ENCODE results near the gene ITGA7.

The ITGA7 gene

DNA sequence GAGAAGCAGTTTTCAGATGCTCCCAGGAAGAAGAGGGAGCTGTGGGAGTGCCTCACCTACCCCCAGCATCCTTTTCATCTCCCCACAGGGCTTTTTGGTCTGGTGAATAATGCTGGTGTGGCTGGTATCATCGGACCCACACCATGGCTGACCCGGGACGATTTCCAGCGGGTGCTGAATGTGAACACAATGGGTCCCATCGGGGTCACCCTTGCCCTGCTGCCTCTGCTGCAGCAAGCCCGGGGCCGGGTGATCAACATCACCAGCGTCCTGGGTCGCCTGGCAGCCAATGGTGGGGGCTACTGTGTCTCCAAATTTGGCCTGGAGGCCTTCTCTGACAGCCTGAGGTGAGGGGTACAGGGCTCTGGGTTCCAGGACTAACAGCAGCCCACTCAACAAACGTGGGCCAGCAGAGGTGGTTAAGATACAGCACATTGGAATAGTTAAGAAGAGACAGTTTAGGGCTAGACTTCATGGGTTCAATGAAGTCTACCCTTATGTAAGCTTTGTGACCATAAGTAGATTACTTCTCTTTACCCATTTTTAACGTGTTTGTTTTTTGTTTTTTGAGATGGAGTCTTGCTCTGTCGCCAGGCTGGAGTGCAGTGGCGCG lies 14.0 kb upstream of the ITGA7 start:
- H3K23ac ChIP-seq (ENCODE audit: low read length), result no peak overlapping the region
- no peak overlapping the region for H3K27ac ChIP-seq (ENCODE audit: low read depth, low read length)
- DNase-seq, result no peak
- no CpG with 5 or more reads among the region's 14 CpGs for whole genome bisulfite sequencing (ENCODE audit: extremely low coverage, insufficient coverage, low lambda C conversion rate)
- peaks cover 4% of the 10 kb centered on the region for H3K79me1 ChIP-seq (ENCODE audit: low read length)
- H2AK5ac ChIP-seq (ENCODE audit: low read length), result no peak overlapping the region
- no peak overlapping the region for H2BK15ac ChIP-seq (replicated peaks; ENCODE audit: low read depth)
- H3K4ac ChIP-seq (ENCODE audit: low read depth, low read length), result no peak overlapping the region
- H3K56ac ChIP-seq (ENCODE audit: low read length), result no peak overlapping the region
- H3K79me2 ChIP-seq (ENCODE audit: control insufficient read depth, insufficient read depth, low read length), result peaks cover 2% of the 10 kb centered on the region
- no peak overlapping the region for H3K9ac ChIP-seq (ENCODE audit: low read length)
- no peak overlapping the region for H2BK5ac ChIP-seq (ENCODE audit: low read length)
- no peaks in the 10 kb centered on the region for H3K27me3 ChIP-seq (ENCODE audit: insufficient read depth, low read length, poor library complexity)
- no peak overlapping the region for H4K8ac ChIP-seq (ENCODE audit: low read depth, low read length)
- H3K18ac ChIP-seq (ENCODE audit: low read length), result no peak overlapping the region
- H3K36me3 ChIP-seq (ENCODE audit: control insufficient read depth, insufficient read depth, low read length), result peaks cover 8% of the 10 kb centered on the region
- H4K5ac ChIP-seq (ENCODE audit: low read length), result no peak overlapping the region
- H3K4me2 ChIP-seq (ENCODE audit: low read length), result no peak overlapping the region
- peaks cover 14% of the 10 kb centered on the region for H3K4me1 ChIP-seq (ENCODE audit: control insufficient read depth, low read depth, low read length)
- H2BK120ac ChIP-seq (ENCODE audit: low read depth, low read length), result no peak overlapping the region
- no peak overlapping the region for H3K4me3 ChIP-seq (ENCODE audit: low read length)

DNA sequence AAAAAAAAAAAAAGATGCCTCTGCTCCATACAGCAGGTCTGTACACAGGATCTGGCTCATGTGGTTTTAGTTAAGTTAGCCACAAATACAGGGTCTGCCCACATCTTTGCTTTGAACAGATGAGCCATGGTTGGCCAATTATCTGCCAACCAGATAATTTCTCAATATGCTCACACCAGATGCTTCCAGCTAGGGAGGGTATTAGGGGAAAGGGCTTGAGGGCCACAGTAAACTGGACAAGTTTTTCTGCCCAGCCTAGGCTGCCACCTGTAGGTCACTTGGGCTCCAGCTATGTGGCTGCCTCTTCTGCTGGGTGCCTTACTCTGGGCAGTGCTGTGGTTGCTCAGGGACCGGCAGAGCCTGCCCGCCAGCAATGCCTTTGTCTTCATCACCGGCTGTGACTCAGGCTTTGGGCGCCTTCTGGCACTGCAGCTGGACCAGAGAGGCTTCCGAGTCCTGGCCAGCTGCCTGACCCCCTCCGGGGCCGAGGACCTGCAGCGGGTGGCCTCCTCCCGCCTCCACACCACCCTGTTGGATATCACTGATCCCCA lies 13.3 kb upstream of the ITGA7 start:
- WGBS (ENCODE audit: extremely low coverage, insufficient coverage, low lambda C conversion rate), result no CpG with 5 or more reads among the region's 9 CpGs
- H3K27ac ChIP-seq (ENCODE audit: low read depth, low read length), result no peak overlapping the region
- H3K4me1 ChIP-seq (ENCODE audit: control insufficient read depth, low read depth, low read length), result peaks cover 14% of the 10 kb centered on the region

DNA sequence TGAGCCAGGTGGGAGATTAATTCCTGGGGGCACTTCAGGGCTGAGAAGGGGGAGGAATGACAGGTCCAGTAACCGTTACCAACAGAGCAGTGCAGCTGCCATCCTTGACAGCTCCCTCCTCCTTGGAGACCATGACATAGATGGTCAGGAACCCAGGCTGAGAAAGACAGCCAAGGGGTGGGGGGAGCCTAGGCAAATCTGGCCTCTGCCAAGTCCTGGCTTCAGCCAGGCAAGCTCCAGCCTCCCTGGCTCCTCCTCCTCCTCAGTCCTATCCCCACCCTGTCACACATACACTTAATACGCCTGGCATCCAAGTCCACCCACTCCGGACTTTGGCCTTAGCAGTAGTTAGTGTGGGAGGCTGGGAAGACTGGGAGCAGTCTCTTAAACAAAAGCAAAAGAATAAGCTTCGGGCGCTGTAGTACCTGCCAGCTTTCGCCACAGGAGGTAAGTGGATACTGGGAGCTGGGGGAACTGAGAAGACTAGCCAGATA lies 12.4 kb upstream of the ITGA7 start, which contains the start of gene RDH5:
Gene RDH5, plus strand, starts transcription at position 323 of the 494 bp plus-strand sequence. CDS start 792 bp downstream, outside the sequence.
- no peaks in the 10 kb centered on the region for H3K79me1 ChIP-seq (ENCODE audit: low read length)
- H4K5ac ChIP-seq (ENCODE audit: low read length), result no peak within 1 kb of the TSS
- H2BK15ac ChIP-seq (replicated peaks; ENCODE audit: low read depth), result no peak within 1 kb of the TSS
- no peak for DNase-seq
- H3K36me3 ChIP-seq (ENCODE audit: control insufficient read depth, insufficient read depth, low read length), result peaks cover 5% of the 10 kb centered on the region
- H3K4ac ChIP-seq (ENCODE audit: low read depth, low read length), result no peak within 1 kb of the TSS
- H3K23ac ChIP-seq (ENCODE audit: low read length), result no peak within 1 kb of the TSS
- H2BK120ac ChIP-seq (ENCODE audit: low read depth, low read length), result no peak within 1 kb of the TSS
- H2BK5ac ChIP-seq (ENCODE audit: low read length), result no peak within 1 kb of the TSS
- H3K27me3 ChIP-seq (ENCODE audit: insufficient read depth, low read length, poor library complexity), result no peaks in the 10 kb centered on the region
- no peak within 1 kb of the TSS for H3K4me2 ChIP-seq (ENCODE audit: low read length)
- H3K4me1 ChIP-seq (ENCODE audit: control insufficient read depth, low read depth, low read length), result peaks cover 17% of the 10 kb centered on the region
- no peak within 1 kb of the TSS for H3K27ac ChIP-seq (ENCODE audit: low read depth, low read length)
- no peak within 1 kb of the TSS for H2AK5ac ChIP-seq (ENCODE audit: low read length)
- H3K18ac ChIP-seq (ENCODE audit: low read length), result no peak within 1 kb of the TSS
- no peak within 1 kb of the TSS for H3K4me3 ChIP-seq (ENCODE audit: low read length)
- H4K8ac ChIP-seq (ENCODE audit: low read depth, low read length), result no peak within 1 kb of the TSS
- H3K56ac ChIP-seq (ENCODE audit: low read length), result no peak within 1 kb of the TSS
- no peaks in the 10 kb centered on the region for H3K79me2 ChIP-seq (ENCODE audit: control insufficient read depth, insufficient read depth, low read length)
- no peak within 1 kb of the TSS for H3K9ac ChIP-seq (ENCODE audit: low read length)
- no CpG with 5 or more reads among the region's 6 CpGs for WGBS (ENCODE audit: extremely low coverage, insufficient coverage, low lambda C conversion rate)

More for the DNA sequence above, 13.3 kb upstream of the ITGA7 start:
- no peak overlapping the region for H3K9ac ChIP-seq (ENCODE audit: low read length)
- no peak for DNase-seq
- H2BK15ac ChIP-seq (replicated peaks; ENCODE audit: low read depth), result no peak overlapping the region
- peaks cover 5% of the 10 kb centered on the region for H3K36me3 ChIP-seq (ENCODE audit: control insufficient read depth, insufficient read depth, low read length)
- H3K27me3 ChIP-seq (ENCODE audit: insufficient read depth, low read length, poor library complexity), result no peaks in the 10 kb centered on the region
- no peak overlapping the region for H2BK120ac ChIP-seq (ENCODE audit: low read depth, low read length)
- no peak overlapping the region for H2AK5ac ChIP-seq (ENCODE audit: low read length)
- H3K4ac ChIP-seq (ENCODE audit: low read depth, low read length), result no peak overlapping the region
- no peak overlapping the region for H3K23ac ChIP-seq (ENCODE audit: low read length)
- H3K56ac ChIP-seq (ENCODE audit: low read length), result no peak overlapping the region
- H4K8ac ChIP-seq (ENCODE audit: low read depth, low read length), result no peak overlapping the region
- H2BK5ac ChIP-seq (ENCODE audit: low read length), result no peak overlapping the region
- H3K4me3 ChIP-seq (ENCODE audit: low read length), result no peak overlapping the region
- no peak overlapping the region for H3K4me2 ChIP-seq (ENCODE audit: low read length)
- H3K79me2 ChIP-seq (ENCODE audit: control insufficient read depth, insufficient read depth, low read length), result no peaks in the 10 kb centered on the region
- H3K79me1 ChIP-seq (ENCODE audit: low read length), result peaks cover 1% of the 10 kb centered on the region
- H4K5ac ChIP-seq (ENCODE audit: low read length), result no peak overlapping the region
- H3K18ac ChIP-seq (ENCODE audit: low read length), result no peak overlapping the region

DNA sequence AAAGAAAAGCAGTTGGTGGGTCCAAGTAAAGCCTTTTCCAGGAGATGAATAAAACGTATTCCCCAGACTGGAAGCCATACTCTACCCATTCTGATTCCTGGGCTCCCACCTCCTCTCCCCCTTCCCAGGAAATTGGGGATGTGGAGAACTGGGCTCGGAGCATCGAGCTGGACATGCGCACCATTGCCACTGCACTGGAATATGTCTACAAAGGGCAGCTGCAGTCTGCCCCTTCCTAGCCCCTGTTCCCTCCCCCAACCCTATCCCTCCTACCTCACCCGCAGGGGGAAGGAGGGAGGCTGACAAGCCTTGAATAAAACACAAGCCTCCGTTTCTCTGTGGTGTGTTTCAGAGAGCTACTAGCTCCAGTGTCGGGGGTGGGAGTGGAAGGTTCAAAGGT lies 11.7 kb upstream of the ITGA7 start:
- H3K4me2 ChIP-seq (ENCODE audit: low read length), result no peak overlapping the region
- H2AK5ac ChIP-seq (ENCODE audit: low read length), result no peak overlapping the region
- H3K4me1 ChIP-seq (ENCODE audit: control insufficient read depth, low read depth, low read length), result peaks cover 17% of the 10 kb centered on the region
- peaks cover 5% of the 10 kb centered on the region for H3K36me3 ChIP-seq (ENCODE audit: control insufficient read depth, insufficient read depth, low read length)
- no peak overlapping the region for H3K18ac ChIP-seq (ENCODE audit: low read length)
- no peak overlapping the region for H3K56ac ChIP-seq (ENCODE audit: low read length)
- H3K27ac ChIP-seq (ENCODE audit: low read depth, low read length), result no peak overlapping the region
- H3K4me3 ChIP-seq (ENCODE audit: low read length), result no peak overlapping the region
- no peak overlapping the region for H4K8ac ChIP-seq (ENCODE audit: low read depth, low read length)
- H2BK5ac ChIP-seq (ENCODE audit: low read length), result no peak overlapping the region
- H3K79me1 ChIP-seq (ENCODE audit: low read length), result no peaks in the 10 kb centered on the region
- DNase-seq, result no peak
- no peaks in the 10 kb centered on the region for H3K27me3 ChIP-seq (ENCODE audit: insufficient read depth, low read length, poor library complexity)
- H3K9ac ChIP-seq (ENCODE audit: low read length), result no peak overlapping the region
- H3K79me2 ChIP-seq (ENCODE audit: control insufficient read depth, insufficient read depth, low read length), result no peaks in the 10 kb centered on the region
- H3K23ac ChIP-seq (ENCODE audit: low read length), result no peak overlapping the region
- H2BK120ac ChIP-seq (ENCODE audit: low read depth, low read length), result no peak overlapping the region
- WGBS (ENCODE audit: extremely low coverage, insufficient coverage, low lambda C conversion rate), result no CpG with 5 or more reads among the region's 7 CpGs
- no peak overlapping the region for H3K4ac ChIP-seq (ENCODE audit: low read depth, low read length)
- no peak overlapping the region for H4K5ac ChIP-seq (ENCODE audit: low read length)
- no peak overlapping the region for H2BK15ac ChIP-seq (replicated peaks; ENCODE audit: low read depth)

DNA sequence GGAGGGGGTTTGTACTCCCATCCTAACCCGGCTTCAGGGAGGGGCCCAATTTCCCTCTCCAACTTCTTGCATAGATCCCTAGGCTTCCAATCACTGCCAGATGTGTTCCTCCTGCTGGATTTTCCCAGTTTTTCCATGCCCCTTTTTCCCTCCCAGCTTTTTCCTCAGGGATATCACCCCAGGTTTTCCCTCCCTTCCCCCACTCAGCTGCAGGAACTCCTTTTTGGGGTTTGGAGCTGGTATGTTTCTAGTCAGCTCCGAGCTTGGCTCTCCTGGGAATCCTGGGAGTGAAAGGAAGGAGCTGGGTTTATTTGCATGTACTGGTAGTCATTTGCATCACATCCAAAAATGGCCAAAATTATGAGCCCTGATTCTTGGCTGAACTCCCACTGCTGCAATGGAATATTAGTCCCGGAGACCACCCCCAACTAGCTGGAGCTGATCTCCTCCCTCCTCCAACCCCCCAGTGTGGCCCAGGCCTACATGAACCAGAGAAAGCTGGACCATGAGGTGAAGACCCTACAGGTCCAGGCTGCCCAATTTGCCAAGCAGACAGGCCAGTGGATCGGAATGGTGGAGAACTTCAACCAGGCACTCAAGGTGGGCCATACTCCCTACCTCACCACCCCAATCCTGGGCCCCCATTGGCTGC lies 11.0 kb upstream of the ITGA7 start:
- Histone ChIP-seq H3K23ac (ENCODE audit: low read length) (no peak overlapping the region), H3K79me1 (ENCODE audit: low read length) (no peaks in the 10 kb centered on the region), H2BK120ac (ENCODE audit: low read depth, low read length) (peak overlapping the region; percentile 34), H3K27me3 (ENCODE audit: insufficient read depth, low read length, poor library complexity) (no peaks in the 10 kb centered on the region), H3K4me1 (ENCODE audit: control insufficient read depth, low read depth, low read length) (peaks cover 17% of the 10 kb centered on the region), H3K4me2 (ENCODE audit: low read length) (no peak overlapping the region), H3K79me2 (ENCODE audit: control insufficient read depth, insufficient read depth, low read length) (no peaks in the 10 kb centered on the region), H3K27ac (ENCODE audit: low read depth, low read length) (peak overlapping the region; percentile 63), H4K8ac (ENCODE audit: low read depth, low read length) (no peak overlapping the region), H3K4me3 (ENCODE audit: low read length) (no peak overlapping the region), H3K18ac (ENCODE audit: low read length) (no peak overlapping the region), H2BK5ac (ENCODE audit: low read length) (peak overlapping the region; percentile 48), H3K56ac (ENCODE audit: low read length) (peak overlapping the region; percentile 85), H4K5ac (ENCODE audit: low read length) (no peak overlapping the region), H3K4ac (ENCODE audit: low read depth, low read length) (no peak overlapping the region), H3K9ac (ENCODE audit: low read length) (peak overlapping the region; percentile 44), H3K36me3 (ENCODE audit: control insufficient read depth, insufficient read depth, low read length) (peaks cover 1% of the 10 kb centered on the region), H2AK5ac (ENCODE audit: low read length) (no peak overlapping the region), H2BK15ac (replicated peaks; ENCODE audit: low read depth) (no peak overlapping the region)
- DNase-seq, result no peak
- WGBS (ENCODE audit: extremely low coverage, insufficient coverage, low lambda C conversion rate), result no CpG with 5 or more reads among the region's 4 CpGs

All from mesendoderm (in vitro differentiated cells).